ENCODE data around the gene TLE5. TPM values are rescaled to one million over a fixed set of nuclear protein-coding genes. Genes with fewer than 3 reads are reported as not detected.

The TLE5 gene
- polyA plus RNA-seq (ENCODE audit: insufficient read length in 4 of 4) = 100 to 1,000 TPM; 445 to 526 (median 488) TPM

- no peak for DNase-seq (ENCODE audit: low read depth in 4 of 4, low spot score in 3 of 4)
These were observed at the start of gene TLE5 for GRCh38 chr19:3062165-3063105. TLE5 (minus strand) TSS chr19:3062495; CDS start chr19:3062200, 295 bp downstream.

GRCh38 chr19:3111586-3112247, 49.4 kb upstream of the TLE5 start:
- no peak for DNase-seq (ENCODE audit: low read depth in 4 of 4, low spot score in 3 of 4)

- no peak for DNase-seq (ENCODE audit: low read depth in 4 of 4, low spot score in 3 of 4)
These were observed 48.0 kb upstream of the TLE5 start for GRCh38 chr19:3110126-3110825.

GRCh38 chr19:3109491-3109890, 47.2 kb upstream of the TLE5 start:
- no peak for DNase-seq (ENCODE audit: low read depth in 4 of 4, low spot score in 3 of 4)

- DNase-seq (ENCODE audit: low read depth in 4 of 4, low spot score in 3 of 4) = no peak
These were observed 46.5 kb upstream of the TLE5 start for GRCh38 chr19:3108775-3109174.

- no peak for DNase-seq (ENCODE audit: low read depth in 4 of 4, low spot score in 3 of 4)
These were observed 45.4 kb upstream of the TLE5 start for GRCh38 chr19:3107658-3108057.

GRCh38 chr19:3106509-3107141, 44.3 kb upstream of the TLE5 start:
- no peak for DNase-seq (ENCODE audit: low read depth in 4 of 4, low spot score in 3 of 4)

- no peak for DNase-seq (ENCODE audit: low read depth in 4 of 4, low spot score in 3 of 4)
These were observed 43.6 kb upstream of the TLE5 start for GRCh38 chr19:3105641-3106508.

GRCh38 chr19:3104708-3104983, 42.4 kb upstream of the TLE5 start:
- no peak for DNase-seq (ENCODE audit: low read depth in 4 of 4, low spot score in 3 of 4)

GRCh38 chr19:3102239-3103140, 40.2 kb upstream of the TLE5 start:
- DNase-seq (ENCODE audit: low read depth in 4 of 4, low spot score in 3 of 4) = no peak

GRCh38 chr19:3100747-3101730, 38.7 kb upstream of the TLE5 start:
- no peak for DNase-seq (ENCODE audit: low read depth in 4 of 4, low spot score in 3 of 4)

GRCh38 chr19:3100331-3100730, 38.0 kb upstream of the TLE5 start:
- no peak for DNase-seq (ENCODE audit: low read depth in 4 of 4, low spot score in 3 of 4)

- no peak for DNase-seq (ENCODE audit: low read depth in 4 of 4, low spot score in 3 of 4)
These were observed 37.3 kb upstream of the TLE5 start for GRCh38 chr19:3099347-3100145.

GRCh38 chr19:3098515-3099346, 36.4 kb upstream of the TLE5 start:
- DNase-seq (ENCODE audit: low read depth in 4 of 4, low spot score in 3 of 4) = no peak

GRCh38 chr19:3098141-3098514, 35.8 kb upstream of the TLE5 start:
- DNase-seq (ENCODE audit: low read depth in 4 of 4, low spot score in 3 of 4) = no peak

GRCh38 chr19:3097442-3097871, 35.2 kb upstream of the TLE5 start:
- DNase-seq (ENCODE audit: low read depth in 4 of 4, low spot score in 3 of 4) = no peak

All from right renal pelvis (tissue), 4 donors.